Daoy (cell line): ENCODE results near the gene SRXN1. TPM values are rescaled to one million over a fixed set of nuclear protein-coding genes. Genes with fewer than 3 reads are reported as not detected.
A peak's percentile ranks its signal among the peaks of the same experiment; 100 is the strongest.

Experiments
- DNase-seq: peaks from one replicate; pipeline ENCODE4 v3.0.0-alpha.2; 2015; ENCODE audit warnings: low read depth
- total RNA-seq: library from RNA; depleted of rRNA; stranded (reverse); fragments of >200 nt; shearing (Covaris generic); gene quantifications from 2 replicates; pipeline ENCODE4 v1.2.3, GENCODE V29; 2014

SRXN1 gene
- total RNA-seq, 1 experiment from 2014 or later: 77.0 TPM

DNA sequence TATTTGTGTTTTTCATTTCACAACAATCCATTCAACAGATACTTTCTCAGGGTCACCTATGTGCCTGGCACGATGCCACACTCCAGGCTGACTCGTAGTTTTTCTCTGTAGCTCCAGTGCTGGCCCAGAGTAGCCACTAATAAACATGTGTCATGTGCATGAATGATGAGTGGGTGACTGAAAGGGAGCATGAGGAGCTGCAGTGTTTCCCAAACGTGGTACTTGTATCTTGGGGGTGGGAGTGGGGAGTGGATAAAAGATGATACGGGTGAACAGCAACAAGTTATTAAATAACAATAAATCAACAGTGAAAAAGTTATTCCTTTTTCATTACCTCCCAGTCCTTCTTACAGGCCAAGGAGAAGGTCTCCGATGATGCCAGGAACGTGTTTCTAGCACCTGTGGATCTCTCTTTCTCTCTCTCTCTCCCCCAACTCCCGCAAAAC is 17.1 kb downstream of the SRXN1 start:
- no peak for DNase-seq

- DNase-seq: no peak
Observed at GRCh38 chr20:635028-635892, 17.7 kb downstream of the SRXN1 start.

DNA sequence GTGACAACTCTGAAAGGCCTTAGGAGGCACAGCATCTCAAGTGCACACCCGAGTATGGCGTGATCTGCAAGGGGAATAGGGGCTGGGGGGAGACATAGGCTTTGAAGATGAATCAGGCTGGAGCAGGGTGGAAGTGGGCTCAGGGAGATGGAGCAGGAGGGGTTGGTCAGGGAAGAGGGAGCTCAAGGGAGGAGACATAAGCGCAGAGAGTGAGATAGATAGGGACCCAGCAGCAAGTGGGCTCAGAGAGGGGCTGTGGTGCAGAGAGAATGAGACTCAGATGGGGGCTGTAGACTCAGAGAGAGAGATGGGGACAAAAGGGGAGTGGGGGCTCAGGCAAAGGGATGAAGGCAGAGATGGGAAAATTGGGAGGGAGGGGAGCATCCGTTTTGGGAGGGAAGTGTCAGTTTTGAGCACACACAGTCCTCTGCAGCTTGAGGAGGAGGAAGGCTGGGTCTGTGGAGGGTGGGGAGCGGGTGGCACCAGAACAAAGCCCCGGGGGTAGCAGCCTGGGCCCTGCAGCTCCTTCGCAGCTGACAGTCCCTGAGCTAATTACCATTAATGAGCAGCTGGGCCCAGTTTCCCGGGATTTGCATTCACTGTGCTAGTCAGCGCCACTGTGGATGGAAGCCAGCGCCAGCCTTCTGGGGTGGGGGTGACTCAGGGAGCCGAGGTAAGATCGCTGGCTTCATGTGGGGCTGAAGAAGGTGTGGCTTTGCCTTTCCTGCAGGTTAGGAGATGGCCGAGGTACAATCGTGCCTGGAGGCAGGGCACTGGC is 18.7 kb downstream of the SRXN1 start:
- DNase-seq: no peak

GRCh38 chr20:631101-631500 is 21.9 kb downstream of the SRXN1 start:
- no peak for DNase-seq

DNA sequence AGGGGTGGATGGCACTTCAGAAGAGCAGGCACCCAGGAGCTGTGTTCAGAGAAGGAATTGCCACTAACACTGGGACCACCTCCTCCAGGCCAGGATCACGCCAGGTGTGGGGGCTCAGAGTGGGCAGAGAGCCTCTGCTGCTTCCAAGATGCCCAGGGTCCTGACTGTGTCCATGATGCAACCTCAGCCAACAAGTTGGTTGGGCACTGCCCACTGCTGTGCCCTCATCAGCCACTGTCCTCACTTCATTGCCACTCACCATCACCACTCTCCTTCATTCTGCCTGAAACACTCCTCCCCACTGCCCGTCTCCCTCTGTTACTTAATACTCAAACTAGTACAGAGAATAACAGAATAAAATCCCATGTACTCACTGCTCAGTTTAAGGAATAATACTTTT is 26.4 kb downstream of the SRXN1 start:
- no peak for DNase-seq

DNA sequence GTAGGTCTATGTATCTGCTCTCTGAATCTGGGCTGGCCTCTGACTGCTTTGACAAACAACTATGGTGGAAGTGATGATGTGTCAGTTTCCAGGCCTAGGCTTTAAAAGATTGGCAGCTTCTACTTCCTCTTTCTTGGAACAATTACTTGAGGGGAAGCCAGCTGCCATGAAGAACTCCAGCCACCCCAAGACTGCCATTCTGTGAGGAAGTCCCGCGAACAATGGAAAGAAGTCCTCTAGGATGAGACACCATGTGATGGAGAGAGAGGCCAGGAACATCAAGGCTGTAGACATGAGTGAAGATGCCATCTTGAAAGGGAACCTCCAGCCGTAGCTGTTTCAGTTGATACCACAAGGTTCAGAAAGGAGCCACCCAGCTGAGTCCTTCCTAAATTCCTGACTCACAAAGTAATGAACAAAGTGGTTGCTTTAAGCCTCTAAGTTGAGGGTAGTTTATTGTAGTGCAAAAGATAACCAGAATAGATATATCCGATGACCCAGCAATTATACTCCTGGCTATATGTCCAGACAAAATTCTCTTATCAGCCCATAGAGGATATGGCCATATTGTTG is 27.6 kb downstream of the SRXN1 start:
- no peak for DNase-seq

GRCh38 chr20:623704-624103 is 29.3 kb downstream of the SRXN1 start:
- DNase-seq: no peak

DNA sequence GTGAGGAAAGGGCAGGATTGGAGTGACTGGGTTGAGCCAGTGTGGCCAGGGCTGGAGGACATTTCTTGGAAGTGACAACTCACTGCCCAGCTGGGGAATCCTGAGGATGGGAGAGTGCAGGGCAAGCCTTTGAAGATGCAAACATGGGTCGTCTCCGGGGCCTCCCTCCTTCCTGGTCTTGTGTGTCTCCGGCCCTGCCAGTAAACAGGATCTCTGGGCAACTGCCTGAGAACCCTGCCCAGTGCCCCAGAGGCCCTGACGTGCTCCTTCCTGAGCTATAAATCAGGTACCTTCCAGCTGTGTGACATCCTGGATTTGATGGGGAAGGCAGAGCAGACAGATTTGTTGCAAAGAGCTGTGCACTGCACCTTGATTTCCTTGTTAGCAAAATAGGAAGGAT is 30.0 kb downstream of the SRXN1 start:
- no peak for DNase-seq

GRCh38 chr20:622161-622560 is 30.8 kb downstream of the SRXN1 start:
- no peak for DNase-seq

- DNase-seq: peak; percentile 19
Observed at GRCh38 chr20:621125-621756, 31.8 kb downstream of the SRXN1 start.

- DNase-seq: no peak
Observed at GRCh38 chr20:620246-620645, 32.8 kb downstream of the SRXN1 start.

DNA sequence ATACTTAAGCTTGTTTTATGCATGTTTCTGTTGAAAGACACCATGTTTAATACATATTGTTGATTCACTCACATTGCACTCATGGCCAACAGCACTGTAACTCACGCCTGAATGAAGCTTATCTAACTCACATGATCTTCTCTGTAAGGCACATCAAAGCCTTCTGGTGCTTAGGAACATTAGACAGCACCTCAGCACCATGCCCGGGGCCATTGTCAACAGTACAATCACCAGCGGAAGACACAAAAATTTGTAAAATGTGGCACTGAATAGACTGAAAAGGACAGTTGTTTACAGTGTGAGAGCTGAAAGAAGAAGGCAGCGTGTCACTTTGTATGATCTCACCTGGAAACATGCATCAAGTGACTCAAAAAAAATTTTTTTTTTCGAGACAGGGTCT is 34.0 kb downstream of the SRXN1 start:
- no peak for DNase-seq

- no peak for DNase-seq
Observed at GRCh38 chr20:617934-618690, 34.9 kb downstream of the SRXN1 start.

DNA sequence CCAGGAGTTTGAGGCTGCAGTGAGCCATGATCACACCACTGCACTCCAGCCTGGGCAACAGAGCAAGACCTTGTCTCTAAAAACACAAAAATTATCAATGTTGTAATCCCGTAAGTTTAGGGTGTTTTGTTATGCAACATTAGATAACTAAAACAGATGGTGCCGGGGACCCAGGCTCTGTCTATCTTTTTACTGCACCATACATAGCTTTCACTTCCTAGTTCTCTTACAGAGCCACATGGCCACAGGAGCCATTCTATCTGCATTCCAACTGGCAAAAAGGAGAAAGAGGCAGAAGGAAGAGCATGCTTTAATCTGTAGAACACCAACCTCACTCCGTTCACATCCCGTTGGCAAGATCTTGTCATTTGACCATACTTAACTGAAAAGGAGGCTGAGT is 37.5 kb downstream of the SRXN1 start:
- DNase-seq: no peak

DNA sequence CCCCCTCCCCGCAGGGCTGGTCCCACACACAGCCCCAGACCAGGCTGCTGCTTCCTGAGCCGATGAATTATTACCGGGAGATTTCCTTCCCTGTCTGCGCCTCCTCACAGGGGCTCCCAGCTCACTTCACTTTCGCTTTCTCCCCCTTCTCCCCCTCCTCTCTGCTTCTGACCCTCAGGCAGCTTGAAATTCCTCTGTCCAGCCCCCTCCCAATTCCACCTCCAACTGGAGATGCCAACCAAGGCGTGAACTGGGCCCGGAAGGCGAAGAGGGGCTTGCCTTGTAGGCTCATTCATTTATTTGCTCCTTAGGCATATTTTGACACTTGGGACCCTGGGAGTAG is 41.2 kb downstream of the SRXN1 start:
- no peak for DNase-seq

- DNase-seq: no peak
Observed at GRCh38 chr20:611047-611842, 41.8 kb downstream of the SRXN1 start.

DNA sequence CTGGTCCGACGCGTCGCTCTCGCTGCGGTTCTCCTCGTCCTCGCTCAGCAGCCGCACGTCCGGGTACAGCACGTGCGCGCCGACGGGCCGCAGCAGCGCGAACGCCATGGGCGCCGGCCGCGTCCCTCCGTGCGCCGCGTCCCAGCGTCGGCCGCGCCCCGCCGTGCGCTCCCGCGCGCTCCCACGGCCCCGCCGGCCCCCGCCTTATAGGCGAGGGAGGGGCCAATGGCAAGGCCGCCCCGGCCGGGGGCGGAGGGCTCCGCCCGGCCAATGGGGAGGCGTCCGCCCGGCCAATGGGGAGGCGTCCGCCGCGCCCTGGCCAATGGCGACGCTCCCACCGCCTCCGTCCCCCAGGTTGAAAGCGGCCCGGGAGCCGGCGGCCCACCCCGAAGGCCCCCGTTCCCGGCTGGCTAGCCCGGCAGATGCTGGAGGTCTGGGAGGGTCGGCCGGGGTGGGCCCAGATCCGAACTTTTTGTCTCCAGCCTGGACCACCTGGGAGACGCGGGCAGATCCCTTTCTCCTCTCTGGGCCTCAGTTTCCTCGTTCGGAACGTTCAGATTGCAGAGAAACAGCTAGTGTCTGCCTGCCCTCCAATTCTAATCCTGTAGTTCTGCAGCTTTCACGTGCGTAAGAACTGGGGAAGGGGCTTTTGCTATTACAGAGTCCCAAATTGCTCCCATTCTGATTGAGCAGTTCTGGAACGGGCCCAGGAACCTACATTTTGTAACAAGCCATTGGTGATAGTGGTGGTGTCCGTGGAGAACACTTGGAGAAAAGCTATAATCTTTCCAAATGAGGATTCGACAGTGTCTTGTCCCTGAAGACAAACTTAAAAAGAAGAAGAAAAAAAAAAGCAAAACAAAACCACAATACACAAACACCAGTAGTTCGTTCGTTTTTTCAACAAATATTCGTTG is 42.6 kb downstream of the SRXN1 start, which contains the start of gene TCF15:
Gene TCF15 (minus strand): TSS at position 180 of the 917 bp plus-strand sequence. CDS start 72 bp downstream, at position 108.
- peak; percentile 73 for DNase-seq

DNA sequence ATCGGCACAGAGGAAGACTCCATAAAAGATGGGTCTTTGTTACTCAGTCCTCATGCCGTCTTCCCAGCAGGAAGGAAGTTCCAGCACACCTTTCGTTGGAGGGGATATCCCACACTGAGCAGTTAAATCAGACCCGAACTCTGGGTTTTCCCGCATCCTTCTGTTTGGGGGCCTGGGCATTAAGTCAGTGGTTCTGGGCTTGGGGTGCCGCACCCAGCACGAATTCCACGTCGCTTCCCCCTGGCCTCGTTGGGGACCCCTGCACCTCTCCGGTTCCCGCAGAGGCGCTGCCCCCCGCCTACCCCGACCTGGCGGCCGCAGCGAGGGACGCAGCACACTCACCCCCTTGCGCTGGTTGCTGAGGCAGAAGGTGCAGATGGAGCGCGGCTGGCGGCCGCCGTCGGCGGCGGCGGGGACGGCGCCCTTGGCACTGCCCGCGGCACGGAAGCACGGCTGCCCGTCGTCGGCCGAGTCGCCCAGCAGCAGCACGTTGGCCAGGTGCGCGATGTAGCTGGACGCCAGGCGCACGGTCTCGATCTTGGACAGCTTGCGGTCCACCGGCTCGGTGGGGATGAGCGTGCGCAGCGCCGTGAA is 43.5 kb downstream of the SRXN1 start:
- no peak for DNase-seq

- DNase-seq: no peak
Observed at GRCh38 chr20:608970-609369, 44.0 kb downstream of the SRXN1 start.
